ENCODE measurements around the gene LRP8. TPM values are rescaled to one million over a fixed set of nuclear protein-coding genes. Genes with fewer than 3 reads are reported as not detected.

The LRP8 gene
- polyA plus RNA-seq, 1 of the 3 experiments (the other 2 are of a cell fraction) = 19.9 TPM

- Histone ChIP-seq H3K79me2 (ENCODE audit: insufficient read depth) (no peaks in the 10 kb centered on the region), H3K9ac (no peak overlapping the region), H3K9me2 (no peaks in the 10 kb centered on the region), H3K4me2 (no peak overlapping the region), H3K9me3 (no peaks in the 10 kb centered on the region), H3K27ac (ENCODE audit: low read depth in 2 of 2, low read length in 1 of 2) (no peak overlapping the region), H3K4me3 (ENCODE audit: low read depth in 2 of 2, low read length in 1 of 2) (no peak overlapping the region), H3K4me1 (ENCODE audit: control insufficient read depth in 1 of 2, insufficient read depth in 2 of 2, low read depth in 1 of 2, low read length in 1 of 2) (no peaks in the 10 kb centered on the region), H2AFZ (ENCODE audit: low read depth) (no peak overlapping the region), H3F3A (replicated peaks; ENCODE audit: insufficient read depth) (no peaks in the 10 kb centered on the region), H4K20me1 (ENCODE audit: insufficient read depth) (no peaks in the 10 kb centered on the region), H3K36me3 (replicated peaks in 1 of 2; ENCODE audit: control insufficient read depth in 1 of 2, insufficient read depth in 2 of 2, low read length in 1 of 2) (peaks cover 0 to 8% of the 10 kb centered on the region in 2 experiments), H3K27me3 (ENCODE audit: insufficient read depth) (no peaks in the 10 kb centered on the region)
- POLR2A ChIA-PET = no interaction called here
- no peak for TF ChIP-seq RAD21 (IDR thresholded peaks at IDR 0.05; ENCODE audit: low read length)
- TF ChIP-seq YY1 (IDR thresholded peaks at IDR 0.05; ENCODE audit: low read depth) = no peak
- CTCF ChIA-PET = interaction anchor here (1.2 to 13.5 kb wide), 2 partner anchors 120 to 173 kb away, joined by 3 to 410 read pairs; no protein-coding TSS in a partner anchor
- WGBS (ENCODE audit: low lambda C conversion rate) = 95% methylated on average over 4 of the region's 5 CpGs
- no peak for DNase-seq
Measured at GRCh38 chr1:53271446-53272090, 56.3 kb downstream of the LRP8 start.

- H3K9me2 ChIP-seq = no peaks in the 10 kb centered on the region
- ChIA-PET CTCF (interaction anchor here (1.2 to 13.5 kb wide), 3 partner anchors 12 to 173 kb away, joined by 3 to 410 read pairs (median 4); no protein-coding TSS in a partner anchor), POLR2A (no interaction called here)
- no peaks in the 10 kb centered on the region for H3K79me2 ChIP-seq (ENCODE audit: insufficient read depth)
- no peaks in the 10 kb centered on the region for H3F3A ChIP-seq (replicated peaks; ENCODE audit: insufficient read depth)
- H3K36me3 ChIP-seq (replicated peaks in 1 of 2; ENCODE audit: control insufficient read depth in 1 of 2, insufficient read depth in 2 of 2, low read length in 1 of 2) = peaks cover 0 to 12% of the 10 kb centered on the region in 2 experiments
- no peak overlapping the region for H3K4me2 ChIP-seq
- no peak overlapping the region for H3K27ac ChIP-seq (ENCODE audit: low read depth in 2 of 2, low read length in 1 of 2)
- no peaks in the 10 kb centered on the region for H3K4me1 ChIP-seq (ENCODE audit: control insufficient read depth in 1 of 2, insufficient read depth in 2 of 2, low read depth in 1 of 2, low read length in 1 of 2)
- no peaks in the 10 kb centered on the region for H3K9me3 ChIP-seq
- DNase-seq = no peak
- no peaks in the 10 kb centered on the region for H3K27me3 ChIP-seq (ENCODE audit: insufficient read depth)
- WGBS (ENCODE audit: low lambda C conversion rate) = 98% methylated on average over 6 of the region's 8 CpGs
- no peak overlapping the region for H3K9ac ChIP-seq
- H2AFZ ChIP-seq (ENCODE audit: low read depth) = no peak overlapping the region
- no peaks in the 10 kb centered on the region for H4K20me1 ChIP-seq (ENCODE audit: insufficient read depth)
- no peak overlapping the region for H3K4me3 ChIP-seq (ENCODE audit: low read depth in 2 of 2, low read length in 1 of 2)
- TF ChIP-seq, protein P1, sequence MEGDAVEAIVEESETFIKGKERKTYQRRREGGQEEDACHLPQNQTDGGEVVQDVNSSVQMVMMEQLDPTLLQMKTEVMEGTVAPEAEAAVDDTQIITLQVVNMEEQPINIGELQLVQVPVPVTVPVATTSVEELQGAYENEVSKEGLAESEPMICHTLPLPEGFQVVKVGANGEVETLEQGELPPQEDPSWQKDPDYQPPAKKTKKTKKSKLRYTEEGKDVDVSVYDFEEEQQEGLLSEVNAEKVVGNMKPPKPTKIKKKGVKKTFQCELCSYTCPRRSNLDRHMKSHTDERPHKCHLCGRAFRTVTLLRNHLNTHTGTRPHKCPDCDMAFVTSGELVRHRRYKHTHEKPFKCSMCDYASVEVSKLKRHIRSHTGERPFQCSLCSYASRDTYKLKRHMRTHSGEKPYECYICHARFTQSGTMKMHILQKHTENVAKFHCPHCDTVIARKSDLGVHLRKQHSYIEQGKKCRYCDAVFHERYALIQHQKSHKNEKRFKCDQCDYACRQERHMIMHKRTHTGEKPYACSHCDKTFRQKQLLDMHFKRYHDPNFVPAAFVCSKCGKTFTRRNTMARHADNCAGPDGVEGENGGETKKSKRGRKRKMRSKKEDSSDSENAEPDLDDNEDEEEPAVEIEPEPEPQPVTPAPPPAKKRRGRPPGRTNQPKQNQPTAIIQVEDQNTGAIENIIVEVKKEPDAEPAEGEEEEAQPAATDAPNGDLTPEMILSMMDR (IDR thresholded peaks at IDR 0.05) = no peak
- TF ChIP-seq GATA2 (CRISPR knock-in tag; IDR thresholded peaks at IDR 0.05) (no peak), JUND (IDR thresholded peaks at IDR 0.05) (no peak), NFIC (IDR thresholded peaks at IDR 0.05; ENCODE audit: borderline replicate concordance) (no peak), MXI1 (IDR thresholded peaks at IDR 0.05; ENCODE audit: low read depth, low read length) (no peak), TCF12 (IDR thresholded peaks at IDR 0.05) (no peak), SMC3 (IDR thresholded peaks at IDR 0.05; ENCODE audit: low read depth, low read length) (no peak), POLR2AphosphoS5 (IDR thresholded peaks at IDR 0.05; ENCODE audit: low read depth, low read length) (no peak), NRF1 (IDR thresholded peaks at IDR 0.05; ENCODE audit: low read depth, low read length) (no peak), SIN3A (IDR thresholded peaks at IDR 0.05; ENCODE audit: borderline replicate concordance, low read depth, low read length) (no peak), FOSL2 (IDR thresholded peaks at IDR 0.05; ENCODE audit: borderline replicate concordance, low read depth) (no peak)
Measured at GRCh38 chr1:53270873-53271272, 57.0 kb downstream of the LRP8 start.

Data from SK-N-SH (cell line).